ENCODE measurements around the gene ZNF319.

ZNF319 gene

DNA sequence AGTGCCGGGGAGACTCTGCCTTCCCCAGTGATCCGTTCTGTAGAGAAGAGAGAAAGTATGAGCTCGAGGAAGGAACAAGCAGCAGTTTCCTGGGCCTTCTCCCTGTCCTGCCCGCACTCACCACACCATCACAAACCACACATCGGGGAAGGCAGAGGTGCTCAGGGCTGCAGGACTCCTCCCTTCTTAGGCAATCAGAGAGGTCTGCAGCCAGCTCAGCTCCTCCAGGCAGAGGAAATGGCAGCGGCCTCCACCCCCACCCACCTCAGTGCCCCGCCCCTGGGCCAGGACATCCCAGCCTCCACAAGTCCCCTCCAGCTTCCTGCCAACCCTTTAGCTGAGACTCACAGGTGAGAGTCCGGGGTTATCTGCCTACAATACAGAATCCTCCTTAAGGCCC, 2.0 kb downstream of the ZNF319 start:
- Histone ChIP-seq H3K27ac (peak overlapping the region; percentile 94), H3K27me3 (no peaks in the 10 kb centered on the region), H3K36me3 (peaks cover 42% of the 10 kb centered on the region), H3K4me3 (ENCODE audit: low read depth in 1 of 2, low read length in 1 of 2) (peak overlapping the region; percentile 91 to 97), H3K4me1 (ENCODE audit: control insufficient read depth in 1 of 2, insufficient read depth in 1 of 2, low read depth in 1 of 2, low read length in 1 of 2) (peaks cover 70 to 72% of the 10 kb centered on the region in 2 experiments), H3K9me3 (no peaks in the 10 kb centered on the region)
- TF ChIP-seq, protein P1, sequence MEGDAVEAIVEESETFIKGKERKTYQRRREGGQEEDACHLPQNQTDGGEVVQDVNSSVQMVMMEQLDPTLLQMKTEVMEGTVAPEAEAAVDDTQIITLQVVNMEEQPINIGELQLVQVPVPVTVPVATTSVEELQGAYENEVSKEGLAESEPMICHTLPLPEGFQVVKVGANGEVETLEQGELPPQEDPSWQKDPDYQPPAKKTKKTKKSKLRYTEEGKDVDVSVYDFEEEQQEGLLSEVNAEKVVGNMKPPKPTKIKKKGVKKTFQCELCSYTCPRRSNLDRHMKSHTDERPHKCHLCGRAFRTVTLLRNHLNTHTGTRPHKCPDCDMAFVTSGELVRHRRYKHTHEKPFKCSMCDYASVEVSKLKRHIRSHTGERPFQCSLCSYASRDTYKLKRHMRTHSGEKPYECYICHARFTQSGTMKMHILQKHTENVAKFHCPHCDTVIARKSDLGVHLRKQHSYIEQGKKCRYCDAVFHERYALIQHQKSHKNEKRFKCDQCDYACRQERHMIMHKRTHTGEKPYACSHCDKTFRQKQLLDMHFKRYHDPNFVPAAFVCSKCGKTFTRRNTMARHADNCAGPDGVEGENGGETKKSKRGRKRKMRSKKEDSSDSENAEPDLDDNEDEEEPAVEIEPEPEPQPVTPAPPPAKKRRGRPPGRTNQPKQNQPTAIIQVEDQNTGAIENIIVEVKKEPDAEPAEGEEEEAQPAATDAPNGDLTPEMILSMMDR (IDR thresholded peaks at IDR 0.05): no peak

DNA sequence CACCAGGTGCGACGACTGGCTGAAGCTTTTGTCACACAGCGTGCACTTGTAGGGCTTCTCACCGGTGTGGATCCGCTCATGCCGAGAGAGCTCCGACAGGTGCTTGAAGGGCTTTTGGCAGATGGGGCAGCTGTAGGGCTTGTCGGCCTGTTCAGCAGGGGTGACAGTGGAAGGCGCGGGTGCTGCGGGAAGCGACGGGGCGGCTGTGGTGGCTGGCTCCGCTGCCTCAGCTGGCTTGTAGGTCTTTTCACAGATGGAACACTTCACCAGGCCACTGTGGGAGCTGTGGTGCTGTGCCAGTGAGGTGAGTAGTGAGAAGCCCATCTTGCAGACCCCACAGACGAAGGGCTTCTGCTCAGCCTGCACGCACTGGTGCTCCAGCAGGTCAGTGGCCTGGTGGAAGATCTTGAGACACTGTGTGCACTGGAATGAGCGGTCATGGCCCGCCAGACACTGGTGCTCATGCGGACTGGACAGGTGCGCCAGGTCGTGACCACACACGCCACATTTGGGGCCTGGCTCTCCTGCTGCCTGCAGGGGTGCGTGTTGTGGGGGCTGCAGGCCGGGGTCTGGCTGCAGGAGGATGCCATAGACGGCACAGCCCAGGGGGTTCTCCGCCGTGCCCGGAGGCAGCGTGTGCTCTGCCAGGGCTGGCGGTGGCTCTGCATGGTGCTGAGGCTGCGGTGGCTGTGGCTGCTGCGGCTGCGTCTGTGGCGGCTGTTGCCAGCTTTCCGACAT, 2.8 kb downstream of the ZNF319 start:
- peak overlapping the region; percentile 91 to 97 for H3K4me3 ChIP-seq (ENCODE audit: low read depth in 1 of 2, low read length in 1 of 2)
- H3K36me3 ChIP-seq: peaks cover 34% of the 10 kb centered on the region
- no peaks in the 10 kb centered on the region for H3K27me3 ChIP-seq
- no peaks in the 10 kb centered on the region for H3K9me3 ChIP-seq
- H3K4me1 ChIP-seq (ENCODE audit: control insufficient read depth in 1 of 2, insufficient read depth in 1 of 2, low read depth in 1 of 2, low read length in 1 of 2): peaks cover 74 to 80% of the 10 kb centered on the region in 2 experiments
- peak overlapping the region; percentile 94 for H3K27ac ChIP-seq
- TF ChIP-seq, protein P1 (IDR thresholded peaks at IDR 0.05): no peak

DNA sequence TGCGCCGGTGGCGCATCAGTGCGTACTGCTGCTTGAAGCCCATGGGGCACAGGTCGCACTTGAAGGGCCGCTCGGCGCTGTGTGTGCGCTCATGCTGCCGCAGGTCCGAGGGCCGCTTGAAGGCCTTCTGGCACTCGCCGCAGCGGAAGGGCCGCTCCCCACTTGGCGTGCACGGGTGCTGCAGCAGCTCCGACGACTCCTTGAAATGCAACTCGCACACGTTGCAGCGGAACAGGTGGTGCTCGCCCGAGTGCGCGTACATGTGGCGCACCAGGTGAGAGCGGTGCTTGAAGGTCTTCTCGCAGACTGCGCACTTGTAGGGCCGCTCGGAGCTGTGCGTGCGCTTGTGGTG, 3.3 kb downstream of the ZNF319 start:
- Histone ChIP-seq H3K9me3 (no peaks in the 10 kb centered on the region), H3K4me1 (ENCODE audit: control insufficient read depth in 1 of 2, insufficient read depth in 1 of 2, low read depth in 1 of 2, low read length in 1 of 2) (peaks cover 69 to 81% of the 10 kb centered on the region in 2 experiments), H3K27ac (peak overlapping the region; percentile 94), H3K27me3 (no peaks in the 10 kb centered on the region), H3K36me3 (peaks cover 29% of the 10 kb centered on the region), H3K4me3 (ENCODE audit: low read depth in 1 of 2, low read length in 1 of 2) (peak overlapping the region in 1 of 2 experiments; percentile 97)
- TF ChIP-seq, protein P1 (IDR thresholded peaks at IDR 0.05): no peak

DNA sequence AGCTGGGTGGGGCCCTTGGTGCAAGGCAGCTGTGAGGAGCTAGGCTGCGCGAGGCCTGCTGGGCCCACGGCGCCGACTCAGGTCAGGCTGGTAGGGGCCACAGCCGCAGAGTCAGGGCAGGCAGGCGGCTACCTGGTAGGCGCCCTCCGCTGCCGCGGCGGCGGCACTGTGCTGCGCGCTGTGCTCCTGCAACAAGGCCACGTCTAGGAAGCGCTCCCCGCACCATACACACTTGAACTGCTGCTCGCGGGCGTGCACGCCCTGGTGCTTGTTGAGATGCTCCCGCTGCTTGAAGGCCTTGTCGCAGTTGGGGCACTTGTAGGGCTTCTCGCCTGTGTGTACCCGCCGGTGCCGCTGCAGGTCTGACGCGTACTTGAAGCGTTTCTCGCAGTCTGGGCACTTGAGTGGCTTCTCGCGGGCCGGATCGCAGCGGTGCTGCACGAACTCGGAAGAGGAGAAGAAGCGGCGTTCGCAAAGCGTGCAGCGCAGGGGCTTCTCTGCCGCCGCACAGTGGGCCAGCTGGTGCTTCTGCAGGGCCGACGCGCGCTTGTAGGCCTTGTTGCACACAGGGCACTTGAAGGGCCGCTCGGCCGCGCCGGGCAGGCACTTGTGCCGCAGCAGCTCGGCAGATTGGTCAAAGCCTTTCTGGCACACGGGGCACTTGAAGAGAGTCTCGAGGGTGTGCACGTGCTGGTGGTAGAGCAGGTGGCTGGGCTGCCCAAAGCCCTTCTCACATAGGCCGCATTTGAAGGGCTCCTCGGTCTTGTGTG, 3.9 kb downstream of the ZNF319 start:
- Histone ChIP-seq H3K27ac (peak overlapping the region; percentile 94), H3K4me1 (ENCODE audit: control insufficient read depth in 1 of 2, insufficient read depth in 1 of 2, low read depth in 1 of 2, low read length in 1 of 2) (peaks cover 63 to 76% of the 10 kb centered on the region in 2 experiments), H3K36me3 (peaks cover 29% of the 10 kb centered on the region), H3K4me3 (ENCODE audit: low read depth in 1 of 2, low read length in 1 of 2) (no peak overlapping the region), H3K9me3 (no peaks in the 10 kb centered on the region), H3K27me3 (no peaks in the 10 kb centered on the region)
- TF ChIP-seq, protein P1 (IDR thresholded peaks at IDR 0.05): no peak

DNA sequence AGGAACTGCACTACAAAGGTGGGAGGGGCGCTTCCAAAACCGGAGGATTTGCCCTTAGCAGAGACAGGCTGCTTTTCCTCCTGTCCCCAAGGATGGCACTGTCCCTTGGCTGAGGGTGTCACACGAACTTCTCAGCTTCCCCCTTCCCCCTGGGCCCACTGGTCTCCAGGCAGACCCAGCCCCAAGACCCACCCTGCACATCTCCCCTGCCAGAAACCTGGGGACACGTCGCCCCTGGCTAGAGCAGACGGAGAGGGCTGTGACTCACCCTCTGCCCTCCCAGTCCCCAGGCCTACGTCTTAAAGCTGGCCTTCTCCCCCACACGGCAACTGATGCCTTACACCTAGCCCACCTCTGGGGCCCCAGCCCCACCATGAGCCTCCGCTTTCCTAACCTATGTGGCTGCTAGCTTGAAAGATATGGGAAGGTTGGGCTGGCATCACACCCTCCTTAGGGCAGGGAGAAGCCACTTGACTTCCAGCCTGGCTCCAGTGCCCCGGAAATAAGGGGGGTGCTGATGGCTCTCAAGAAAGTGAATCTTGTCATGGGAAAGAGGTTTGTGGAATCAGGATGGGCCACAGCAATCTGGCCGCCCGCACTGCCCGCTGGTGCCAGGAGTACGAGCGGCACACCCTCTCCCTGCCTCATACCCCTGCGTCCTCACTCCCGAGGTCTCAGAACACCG, 4.6 kb downstream of the ZNF319 start:
- TF ChIP-seq, protein P1 (IDR thresholded peaks at IDR 0.05): no peak
- no peak overlapping the region for H3K4me3 ChIP-seq (ENCODE audit: low read depth in 1 of 2, low read length in 1 of 2)
- peak overlapping the region; percentile 94 for H3K27ac ChIP-seq
- no peaks in the 10 kb centered on the region for H3K9me3 ChIP-seq
- peaks cover 62 to 73% of the 10 kb centered on the region in 2 experiments for H3K4me1 ChIP-seq (ENCODE audit: control insufficient read depth in 1 of 2, insufficient read depth in 1 of 2, low read depth in 1 of 2, low read length in 1 of 2)
- H3K36me3 ChIP-seq: peaks cover 29% of the 10 kb centered on the region
- H3K27me3 ChIP-seq: no peaks in the 10 kb centered on the region
